Osteoblast (primary cell): ENCODE data around the gene OTOA. TPM values are rescaled to one million over a fixed set of nuclear protein-coding genes. Genes with fewer than 3 reads are reported as not detected.
"Not testable (repeated sequence)": the region's sequence is repeated elsewhere in the genome, so short reads cannot be mapped to it uniquely, and the experiment has no call there.

Experiments
- DNase-seq: peaks from one replicate; pipeline ENCODE4 v3.0.0; 2011; ENCODE audit warnings: low spot score, mixed read lengths; ENCODE audit not compliant: insufficient read length; ENCODE audit errors: missing footprints
- H2AFZ ChIP-seq: 2 replicates; pipeline ENCODE4 v1.6.0; 2011; ENCODE audit warnings: mild to moderate bottlenecking, low read length
- H3K27ac ChIP-seq: 2 replicates; pipeline ENCODE4 v1.5.1; 2011; ENCODE audit warnings: mild to moderate bottlenecking, low read depth, low read length, moderate library complexity
- H3K27me3 ChIP-seq: 2 replicates; pipeline ENCODE4 v1.6.0; 2012; ENCODE audit warnings: mild to moderate bottlenecking, control low read depth, inconsistent platforms, low read length, moderate library complexity; ENCODE audit not compliant: insufficient read depth
- H3K36me3 ChIP-seq: 2 replicates; pipeline ENCODE4 v1.5.1; 2011; ENCODE audit warnings: mild to moderate bottlenecking, low read length, control low read depth, moderate library complexity; ENCODE audit not compliant: insufficient read depth
- H3K4me1 ChIP-seq: 2 replicates; pipeline ENCODE4 v1.5.1; 2011; ENCODE audit warnings: mild to moderate bottlenecking, low read length, control low read depth, moderate library complexity; ENCODE audit not compliant: insufficient read depth
- H3K4me2 ChIP-seq: 2 replicates; pipeline ENCODE4 v1.6.0; 2011; ENCODE audit warnings: mild to moderate bottlenecking, low read length; ENCODE audit not compliant: insufficient read depth
- H3K4me3 ChIP-seq: fragments of 200-600 bp; sonication (generic); 3 replicates; pipeline ENCODE4 v1.5.1; 2012; ENCODE audit warnings: mild to moderate bottlenecking, low read length, inconsistent platforms; ENCODE audit not compliant: insufficient read depth
- H3K79me2 ChIP-seq: 2 replicates; pipeline ENCODE4 v1.6.0; 2012; ENCODE audit warnings: mild to moderate bottlenecking, low read length, control low read depth, inconsistent platforms; ENCODE audit not compliant: insufficient read depth
- H3K9me3 ChIP-seq: 2 replicates; pipeline ENCODE4 v1.5.1; 2011; ENCODE audit warnings: low read depth, low read length, control low read depth
- H4K20me1 ChIP-seq: 2 replicates; pipeline ENCODE4 v1.6.0; 2012; ENCODE audit warnings: mild to moderate bottlenecking, low read length, control low read depth; ENCODE audit not compliant: insufficient read depth
- CTCF ChIP-seq: IDR thresholded peaks from 2 replicates; pipeline ENCODE4 v1.5.1; 2011; ENCODE audit warnings: mild to moderate bottlenecking, low read depth, low read length, moderate library complexity; ENCODE audit errors: extremely low read depth
- total RNA-seq: library from RNA; depleted of rRNA; stranded (reverse); fragments of >200 nt; gene quantifications from 2 replicates; pipeline ENCODE4 v1.2.3, GENCODE V29; 2012

Gene OTOA
- total RNA-seq, 1 donor: under 0.01 TPM

DNA sequence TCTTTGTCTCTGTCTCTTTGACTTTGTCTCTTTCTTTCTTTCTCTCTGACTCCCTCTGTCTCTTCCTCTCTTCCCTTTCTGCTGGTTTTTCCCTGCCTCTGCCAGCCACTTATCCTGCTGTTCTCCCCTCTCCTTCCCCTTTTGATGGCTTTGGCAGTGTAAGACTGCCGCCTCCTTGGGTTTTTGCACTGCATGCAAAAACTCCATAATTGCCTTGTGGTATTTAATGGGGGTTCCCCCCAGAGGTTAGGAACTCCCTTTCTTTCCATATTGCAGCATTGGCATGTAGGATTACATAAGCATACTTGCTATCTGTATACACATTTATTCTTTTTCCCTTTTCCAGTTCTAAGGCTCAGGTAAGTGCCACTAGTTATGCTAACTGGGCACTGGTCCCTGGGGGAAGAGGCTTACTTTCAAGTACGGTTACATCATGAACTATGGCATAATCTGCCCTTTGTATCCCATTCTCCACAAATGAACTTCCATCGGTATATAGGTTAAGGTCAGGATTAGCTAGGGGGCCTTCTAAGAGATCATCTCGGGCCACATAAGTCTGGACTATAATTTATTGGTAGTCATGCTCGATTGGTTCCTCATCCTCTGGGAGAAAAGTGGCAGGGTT, 31.7 kb upstream of the OTOA start:
- Histone ChIP-seq H3K36me3 (peaks cover 13% of the 10 kb centered on the region), H3K4me1 (peaks cover 25% of the 10 kb centered on the region), H3K79me2 (peaks cover 33% of the 10 kb centered on the region)
- H3K27ac ChIP-seq, H3K4me2 ChIP-seq, H4K20me1 ChIP-seq, H3K27me3 ChIP-seq, DNase-seq, H3K9me3 ChIP-seq, H2AFZ ChIP-seq, H3K4me3 ChIP-seq: not testable (repeated sequence)

DNA sequence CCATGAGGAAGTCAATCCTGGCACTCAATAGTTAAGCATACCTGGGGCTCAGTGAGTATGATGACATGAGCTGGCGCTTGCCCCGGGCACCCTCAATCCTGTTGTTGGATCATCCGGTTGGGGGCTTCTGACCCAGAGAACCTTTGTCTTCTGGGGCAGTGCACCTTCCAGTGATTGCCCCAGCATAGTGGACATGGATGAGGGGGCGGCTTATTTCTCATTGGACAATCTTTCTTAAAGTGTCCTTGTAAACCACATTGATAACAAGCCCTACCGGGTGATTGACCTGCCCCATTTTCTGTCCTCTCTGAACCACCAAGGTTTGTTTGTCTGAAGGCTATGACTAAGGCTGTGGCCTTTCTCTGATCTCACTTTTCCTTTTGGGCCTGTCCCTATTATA, 29.6 kb upstream of the OTOA start:
- H3K4me3 ChIP-seq: no peak overlapping the region
- no peak overlapping the region for H2AFZ ChIP-seq
- TF ChIP-seq CTCF: no peak
- peaks cover 15% of the 10 kb centered on the region for H3K4me1 ChIP-seq
- H3K79me2 ChIP-seq: peaks cover 39% of the 10 kb centered on the region
- no peaks in the 10 kb centered on the region for H3K27me3 ChIP-seq
- H3K27ac ChIP-seq: no peak overlapping the region
- H3K4me2 ChIP-seq: no peak overlapping the region
- H3K36me3 ChIP-seq: peaks cover 13% of the 10 kb centered on the region
- H4K20me1 ChIP-seq: no peaks in the 10 kb centered on the region
- DNase-seq: no peak
- H3K9me3 ChIP-seq: no peaks in the 10 kb centered on the region

GRCh38 chr16:21635694-21636093, 28.1 kb upstream of the OTOA start:
- H3K9me3 ChIP-seq, DNase-seq, H3K27ac ChIP-seq, H3K4me2 ChIP-seq, H3K27me3 ChIP-seq, H3K4me3 ChIP-seq, H4K20me1 ChIP-seq, H3K36me3 ChIP-seq, H2AFZ ChIP-seq: not testable (repeated sequence)
- Histone ChIP-seq H3K79me2 (peaks cover 37% of the 10 kb centered on the region), H3K4me1 (peaks cover 17% of the 10 kb centered on the region)

DNA sequence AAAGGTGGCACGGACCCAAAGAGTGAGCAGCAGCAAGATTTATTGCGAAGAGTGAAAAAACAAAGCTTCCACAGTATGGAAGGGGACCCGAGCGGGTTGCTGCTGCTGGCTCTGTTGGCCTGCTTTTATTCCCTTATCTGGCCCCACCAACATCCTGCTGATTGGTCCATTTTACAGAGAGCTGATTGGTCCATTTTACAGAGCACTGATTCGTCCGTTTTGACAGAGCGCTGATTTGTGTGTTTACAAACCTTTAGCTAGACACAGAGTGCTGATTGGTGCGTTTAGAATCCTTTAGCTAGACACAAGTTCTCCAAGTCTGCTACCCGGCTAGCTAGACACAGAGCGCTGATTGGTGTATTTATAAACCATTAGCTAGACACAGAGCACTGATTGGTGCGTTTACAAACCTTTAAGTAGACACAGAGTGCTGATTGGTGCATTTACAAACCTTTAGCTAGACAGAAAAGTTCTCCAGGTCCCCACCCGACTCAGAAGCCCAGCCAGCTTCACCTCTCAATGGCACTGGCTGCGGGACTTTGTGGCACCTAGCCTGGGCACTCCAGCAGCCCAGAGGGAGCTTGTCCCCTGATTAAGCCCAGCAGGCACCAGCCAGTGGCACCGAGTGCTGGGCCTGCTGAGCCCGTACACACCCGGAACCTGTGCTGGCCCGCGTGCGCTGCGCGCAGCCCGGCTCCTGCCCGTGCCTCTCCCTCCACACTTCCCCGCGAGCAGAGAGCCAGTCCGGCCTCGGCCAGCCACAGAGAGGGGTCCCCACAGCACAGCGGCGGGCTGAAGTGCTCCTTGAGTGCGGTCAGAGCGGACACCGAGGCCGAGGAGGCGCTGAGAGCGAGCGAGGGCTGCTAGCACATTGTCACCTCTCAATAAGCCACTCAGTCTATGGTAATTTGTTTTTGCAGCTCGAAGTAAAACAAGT, 26.5 kb upstream of the OTOA start:
- H3K4me2 ChIP-seq: no peak overlapping the region
- peaks cover 22% of the 10 kb centered on the region for H3K4me1 ChIP-seq
- H2AFZ ChIP-seq: no peak overlapping the region
- TF ChIP-seq CTCF: no peak
- no peak overlapping the region for H3K27ac ChIP-seq
- H3K79me2 ChIP-seq: peaks cover 46% of the 10 kb centered on the region
- no peak for DNase-seq
- no peaks in the 10 kb centered on the region for H3K27me3 ChIP-seq
- H3K4me3 ChIP-seq: no peak overlapping the region
- H3K9me3 ChIP-seq: no peaks in the 10 kb centered on the region
- peaks cover 4% of the 10 kb centered on the region for H3K36me3 ChIP-seq
- H4K20me1 ChIP-seq: peaks cover 3% of the 10 kb centered on the region
